ACHN (cell line): Measurements from ENCODE around the gene ZBTB6.
"Not testable (repeated sequence)": the region's sequence is repeated elsewhere in the genome, so short reads cannot be mapped to it uniquely, and the experiment has no call there.

ENCODE experiments used
- DNase-seq: peaks from one replicate; pipeline ENCODE4 v3.0.0-alpha.2; 2015
- in situ Hi-C: cut with HindIII; loops from 2 replicates; pipeline ENCODE4 v1.10.0; 2017; ENCODE audit warnings: low sequenced_read_pairs, low pct_ligation_motif_present, low pct_unique_long_range_greater_than_20kb

The ZBTB6 gene

DNA sequence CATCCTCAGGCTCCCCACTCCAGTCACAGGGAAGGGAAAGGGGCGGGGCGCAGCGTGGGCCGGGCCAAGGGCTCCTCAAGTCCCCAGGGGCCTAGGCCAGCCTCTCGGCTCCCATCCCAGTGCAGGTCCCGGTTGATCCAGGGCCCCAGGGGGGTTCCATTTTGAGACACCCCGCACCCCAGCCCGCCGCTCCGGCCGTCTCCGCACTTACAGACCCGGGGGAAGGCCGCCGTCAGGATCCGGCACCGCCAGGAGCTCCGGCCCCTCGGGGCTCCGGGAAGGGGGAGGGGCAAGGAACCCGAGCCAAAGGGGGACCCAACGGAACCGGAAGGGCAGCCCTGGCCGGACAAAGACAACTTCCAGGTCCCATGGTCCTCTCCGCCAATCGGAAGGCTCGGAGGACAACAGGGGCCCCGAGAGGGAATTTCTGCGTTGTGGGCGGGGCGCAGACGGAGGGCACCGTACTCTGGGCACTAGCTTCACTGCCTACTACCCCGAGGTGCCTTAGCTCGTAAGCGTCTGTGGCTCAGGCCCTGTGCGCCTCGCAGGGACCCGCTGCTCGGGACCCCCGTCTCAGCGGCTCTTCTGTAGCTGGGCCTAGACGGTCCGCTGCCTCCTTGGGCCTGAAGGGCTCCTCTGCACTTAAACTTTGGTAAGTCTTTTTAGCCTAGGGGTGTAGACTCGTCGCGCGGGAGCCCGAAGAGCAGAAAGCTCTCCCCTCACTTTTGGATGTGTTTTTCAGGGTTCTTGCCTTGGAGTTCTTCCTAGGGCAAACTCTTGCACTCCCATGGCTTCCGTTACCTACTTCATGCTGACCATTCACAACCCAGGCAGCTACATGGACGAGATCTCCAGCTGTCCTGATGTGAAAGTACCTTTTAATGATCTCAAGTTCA lies 18.4 kb upstream of the ZBTB6 start, which contains the start of gene ZBTB26:
ZBTB26 (minus strand) TSS at position 287 of the 896 bp plus-strand sequence. CDS start 11,578 bp downstream, outside the sequence.
- DNase-seq: peak; percentile 93
- in situ Hi-C loops: no loop called here

DNA sequence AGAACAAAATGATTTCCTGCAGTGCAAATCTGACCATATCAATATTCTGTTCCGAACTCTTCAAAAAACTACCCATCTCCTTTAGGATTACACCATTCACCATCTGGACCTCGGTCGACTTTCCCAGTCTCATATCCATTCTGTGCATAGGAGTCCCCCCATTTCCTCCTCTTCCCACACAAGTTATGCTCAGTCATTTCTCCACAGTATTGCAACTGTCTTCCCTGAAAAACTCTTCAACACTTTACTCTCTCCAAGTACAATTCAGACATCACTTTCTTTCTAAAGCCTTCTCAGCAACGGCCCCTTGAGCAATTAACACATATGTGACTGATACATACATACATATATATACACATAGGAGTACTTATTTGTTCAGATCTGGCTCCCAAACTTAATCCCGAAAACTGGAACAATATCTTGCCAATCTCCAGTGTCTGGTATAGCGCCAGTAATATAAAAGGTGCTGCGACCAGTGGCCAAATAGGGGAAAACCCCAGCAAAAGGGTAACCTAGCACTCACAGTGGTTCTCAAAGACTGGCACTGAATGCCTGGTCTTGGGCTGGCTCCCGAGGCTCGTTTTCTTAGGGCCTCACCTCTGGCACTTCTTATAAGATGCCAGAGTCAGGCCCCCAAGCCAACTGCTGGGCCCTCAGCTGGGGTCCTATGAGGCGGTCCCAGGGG lies 17.6 kb upstream of the ZBTB6 start:
- in situ Hi-C loops: no loop called here

DNA sequence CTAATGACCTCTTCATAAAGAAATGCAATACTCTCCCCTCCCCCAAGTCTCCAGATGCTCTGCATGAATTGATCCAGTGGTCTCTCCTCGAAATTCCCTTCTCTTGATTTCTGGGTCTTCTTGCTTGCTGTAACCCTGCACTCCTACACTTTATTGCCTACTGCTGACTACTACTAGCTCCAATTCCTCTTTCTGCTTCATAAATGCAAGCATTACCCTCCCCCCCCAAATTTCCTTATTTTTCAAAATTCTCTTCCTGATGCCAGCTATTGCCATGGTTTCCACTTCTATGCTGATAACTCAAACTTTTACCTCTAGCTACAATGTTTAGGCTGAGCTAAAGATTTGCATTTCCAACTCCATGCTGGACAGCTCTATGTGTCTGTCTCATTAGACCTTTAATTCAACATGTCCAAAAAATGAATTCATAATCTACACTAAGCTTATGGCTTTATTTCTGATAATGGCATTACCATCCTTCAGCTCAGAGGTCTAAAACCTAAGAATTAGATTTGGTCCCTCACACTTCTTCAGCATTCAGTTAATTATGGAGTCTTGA lies 16.8 kb upstream of the ZBTB6 start:
- in situ Hi-C loops: no loop called here
- no peak for DNase-seq

More for the DNA sequence above, 17.6 kb upstream of the ZBTB6 start:
- no peak for DNase-seq

DNA sequence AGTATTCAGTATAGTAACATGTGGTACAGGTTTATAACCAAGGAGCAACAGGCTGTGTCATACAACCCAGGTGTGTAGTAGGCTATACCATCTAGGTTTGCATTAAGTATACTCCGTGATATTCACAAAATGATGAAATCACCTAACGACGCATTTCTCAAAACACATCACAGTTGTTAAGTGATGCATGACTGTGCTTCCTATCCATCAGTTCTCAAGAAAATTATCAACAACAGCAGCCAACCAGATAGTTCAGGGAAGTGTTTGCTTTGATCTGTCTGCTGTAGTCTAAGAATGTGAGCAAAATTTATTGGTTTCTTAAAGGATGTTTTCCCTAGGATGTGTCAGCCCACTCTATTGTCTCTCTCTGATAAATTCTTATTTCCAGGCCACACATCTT lies 10.8 kb upstream of the ZBTB6 start:
- no peak for DNase-seq
- in situ Hi-C loops: no loop called here

DNA sequence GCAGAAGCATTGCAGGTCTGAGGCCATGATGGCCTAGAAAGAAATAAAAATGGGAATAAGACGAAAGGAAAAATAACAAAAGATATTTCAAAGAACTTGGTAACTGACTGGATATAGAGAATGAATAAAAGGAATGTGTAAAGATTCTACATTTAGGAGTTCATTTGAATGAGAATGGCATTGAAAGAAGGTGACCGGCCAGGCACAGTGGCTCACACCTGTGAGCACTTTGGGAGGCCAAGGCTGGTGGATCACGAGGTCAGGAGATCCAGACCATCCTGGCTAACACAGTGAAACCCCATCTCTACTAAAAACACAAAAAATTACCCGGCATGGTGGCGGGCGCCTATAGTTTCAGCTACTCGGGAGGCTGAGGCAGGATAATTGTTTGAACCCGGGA lies 9.6 kb upstream of the ZBTB6 start:
- DNase-seq: no peak
- in situ Hi-C loops: no loop called here

DNA sequence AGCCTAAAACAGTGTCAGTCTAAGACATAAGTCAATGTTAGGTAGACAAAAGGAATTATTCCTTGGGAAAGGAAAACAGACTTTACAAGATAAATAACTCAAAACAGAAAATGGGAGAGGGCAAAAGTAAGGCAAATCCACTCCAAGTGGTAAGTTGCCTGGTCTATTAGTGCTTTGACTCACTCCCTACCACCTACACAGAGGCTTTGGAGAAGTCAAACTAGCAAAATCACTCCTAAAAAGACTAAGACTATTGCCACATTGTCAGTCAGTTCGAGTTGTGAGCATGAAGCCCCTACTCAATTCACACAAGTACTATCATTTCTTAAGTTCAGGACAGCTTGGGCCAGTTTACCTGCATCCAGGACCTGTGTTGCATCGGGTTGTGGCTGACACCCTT lies 5.2 kb upstream of the ZBTB6 start:
- no peak for DNase-seq
- in situ Hi-C loops: no loop called here

DNA sequence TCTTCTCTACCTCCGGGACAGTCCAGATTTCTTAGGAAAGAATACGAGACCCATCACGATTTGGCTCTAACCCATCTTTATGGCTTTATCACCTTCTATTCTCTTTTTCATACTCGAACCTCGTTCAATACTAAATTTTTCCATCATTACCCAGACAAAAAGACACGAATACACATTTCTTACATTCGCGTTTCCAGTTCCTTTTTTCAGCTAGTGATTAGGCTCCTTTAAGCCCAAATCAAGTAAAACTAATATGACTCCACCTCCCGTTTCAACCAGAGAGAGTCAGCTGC lies 506 bp downstream of the ZBTB6 start:
- DNase-seq: no peak
- in situ Hi-C loops: no loop called here

DNA sequence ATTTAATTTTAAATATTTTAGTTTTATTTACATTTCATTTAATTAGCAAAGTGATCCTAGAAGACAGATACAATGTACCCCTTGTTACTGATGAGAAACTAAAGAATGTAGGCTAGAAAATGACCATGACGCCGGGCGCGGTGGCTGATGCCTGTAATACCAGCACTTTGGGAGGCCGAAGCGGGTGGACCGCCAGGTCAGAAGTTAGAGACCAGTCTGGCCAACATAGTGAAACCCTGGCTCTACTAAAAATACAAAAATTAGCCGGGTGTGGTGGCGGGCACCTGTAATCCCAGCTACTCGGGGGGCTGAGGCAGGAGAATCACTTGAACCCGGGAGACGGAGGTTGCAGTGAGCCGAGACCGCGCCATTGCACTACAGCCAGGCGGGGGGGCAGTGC lies 7.0 kb downstream of the ZBTB6 start:
- DNase-seq, in situ Hi-C loops: not testable (repeated sequence)

DNA sequence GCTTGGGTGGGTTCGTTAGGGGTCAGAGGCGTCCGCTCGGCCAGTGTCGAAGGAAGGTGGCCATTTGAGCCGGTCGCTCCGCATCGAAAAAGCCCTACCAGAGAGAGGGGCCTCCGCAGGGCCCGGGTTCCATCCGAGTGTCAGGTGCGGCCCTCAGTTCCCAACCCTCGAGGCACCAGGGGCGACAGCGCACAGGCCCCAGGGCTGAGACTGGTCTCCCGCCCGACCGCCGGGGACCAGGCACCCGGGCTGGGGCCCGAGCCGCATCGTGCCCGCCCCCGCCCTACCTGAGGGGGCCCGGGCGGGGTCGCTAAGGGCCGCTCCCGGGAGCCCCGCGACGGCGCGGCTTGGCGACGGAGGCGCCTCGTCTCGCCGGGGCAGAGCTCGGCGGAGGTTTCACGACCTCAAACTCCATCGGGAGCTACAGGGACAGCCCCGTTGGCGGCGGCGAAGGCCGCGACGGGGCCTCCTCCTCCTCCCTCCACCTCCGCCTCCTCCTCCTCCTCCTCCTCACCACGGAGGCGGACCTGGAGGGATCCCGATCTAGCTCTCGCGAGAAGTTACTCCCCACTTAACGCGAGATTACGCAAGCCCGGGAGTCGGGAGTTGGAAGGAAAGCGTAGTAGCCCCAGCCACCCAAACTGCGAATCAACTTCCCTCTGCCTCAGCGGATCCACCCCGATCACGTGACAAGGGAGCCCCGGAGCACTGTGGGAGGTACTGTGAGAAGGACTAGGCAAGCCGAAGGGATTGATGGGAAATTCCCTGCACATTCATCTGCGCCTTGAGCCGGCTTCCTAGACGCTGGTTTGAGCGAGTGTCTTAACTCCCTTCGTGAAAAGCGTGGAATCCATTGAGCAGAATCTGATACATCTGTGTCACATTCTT lies 8.1 kb downstream of the ZBTB6 start, which contains the start of gene RC3H2:
RC3H2 (minus strand) TSS at position 537 of the 888 bp plus-strand sequence. CDS start 7,850 bp downstream, outside the sequence.
- in situ Hi-C loops: no loop called here
- DNase-seq: peak; percentile 99

DNA sequence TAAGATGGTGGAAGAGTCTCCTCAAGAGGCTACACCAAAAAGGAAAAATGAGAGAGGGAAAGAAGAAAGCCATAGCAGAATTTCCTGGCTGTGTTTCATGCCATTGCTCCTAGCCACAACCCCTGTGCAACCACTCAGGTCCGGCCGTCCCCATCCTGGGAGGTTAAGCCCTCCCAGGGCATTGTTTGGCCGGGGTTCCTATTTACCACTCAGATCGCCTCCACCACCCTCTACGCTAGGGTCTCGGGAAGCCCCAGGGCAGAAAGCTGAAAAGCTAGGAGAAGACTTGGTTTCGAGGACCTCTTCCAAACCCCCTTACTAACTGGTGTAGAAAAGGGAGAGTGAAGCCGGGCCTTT lies 8.7 kb downstream of the ZBTB6 start:
- DNase-seq: peak; percentile 58
- in situ Hi-C loops: no loop called here

DNA sequence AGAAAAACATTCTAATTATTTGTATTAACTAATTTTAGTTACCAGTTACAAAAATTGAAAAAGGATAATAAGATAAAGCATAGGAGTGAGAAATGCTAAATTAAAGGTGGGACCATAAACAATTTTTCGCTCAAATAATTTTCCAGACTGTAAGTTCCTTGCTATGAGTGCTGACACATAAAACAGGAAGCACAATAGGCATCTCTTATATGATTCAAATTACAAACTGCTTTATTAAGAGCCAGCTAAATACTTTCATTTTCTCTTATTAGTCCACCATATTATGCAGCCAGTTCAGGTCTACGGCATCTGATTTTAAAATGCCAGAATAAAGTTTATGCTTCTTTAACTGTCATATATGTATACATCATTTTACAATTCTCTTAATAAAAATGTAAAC lies 12.3 kb downstream of the ZBTB6 start:
- in situ Hi-C loops: no loop called here
- no peak for DNase-seq

DNA sequence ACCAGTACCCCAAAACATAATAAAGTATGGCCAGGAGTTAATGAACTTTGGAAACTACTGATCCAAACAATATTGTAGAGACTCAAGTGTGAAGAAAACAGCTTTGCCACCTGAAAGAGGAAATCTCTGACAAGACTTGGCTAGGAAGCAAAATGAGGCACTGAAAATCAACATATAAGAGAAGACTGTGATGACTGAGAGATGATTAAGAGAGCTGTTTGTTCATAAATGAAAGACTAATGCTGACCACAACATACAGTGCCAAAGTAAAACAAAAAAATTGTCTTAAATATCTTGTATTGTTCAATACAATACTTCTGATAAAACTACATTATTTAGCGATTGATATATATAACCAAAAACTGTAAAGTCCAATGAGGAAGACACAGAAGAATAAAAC lies 15.2 kb downstream of the ZBTB6 start:
- DNase-seq: no peak
- in situ Hi-C loops: no loop called here

DNA sequence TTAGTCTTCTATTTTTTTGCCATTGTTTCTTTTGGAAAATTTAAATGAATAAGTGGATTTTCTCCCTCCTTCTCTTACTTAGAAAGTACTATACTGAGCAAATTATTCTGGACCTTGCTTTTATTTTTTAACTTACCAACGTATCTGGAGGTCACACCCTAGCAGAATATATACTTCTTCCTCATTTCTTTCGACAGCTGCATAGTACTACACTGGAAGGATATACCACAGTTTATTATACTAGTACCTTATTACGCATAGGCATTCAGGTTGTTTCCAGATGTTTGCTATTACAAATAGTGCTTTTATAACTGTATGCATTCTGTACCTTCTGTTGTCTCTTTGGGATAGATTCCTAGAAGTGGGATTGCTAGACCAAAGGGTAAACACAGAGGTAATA lies 24.6 kb downstream of the ZBTB6 start:
- DNase-seq: no peak
- in situ Hi-C loops: no loop called here

DNA sequence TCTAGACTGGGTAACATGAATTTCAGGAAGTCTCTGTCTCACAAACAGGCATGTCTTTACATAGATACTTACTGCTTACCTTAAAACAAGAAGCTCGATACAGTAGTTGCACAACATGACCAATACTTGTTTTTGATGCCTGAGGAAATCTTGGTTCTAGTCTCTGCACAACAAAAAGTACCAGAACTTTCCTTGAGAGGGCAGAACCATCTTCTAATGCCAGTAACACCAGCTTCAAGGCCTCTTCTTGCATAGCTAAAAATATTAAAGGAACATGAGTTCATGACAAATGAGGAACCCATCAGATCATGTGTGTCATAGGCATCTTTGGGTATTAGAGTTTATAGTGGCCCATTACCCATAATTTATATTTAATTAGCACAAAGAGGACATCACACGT lies 30.0 kb downstream of the ZBTB6 start:
- DNase-seq: no peak
- in situ Hi-C loops: no loop called here

DNA sequence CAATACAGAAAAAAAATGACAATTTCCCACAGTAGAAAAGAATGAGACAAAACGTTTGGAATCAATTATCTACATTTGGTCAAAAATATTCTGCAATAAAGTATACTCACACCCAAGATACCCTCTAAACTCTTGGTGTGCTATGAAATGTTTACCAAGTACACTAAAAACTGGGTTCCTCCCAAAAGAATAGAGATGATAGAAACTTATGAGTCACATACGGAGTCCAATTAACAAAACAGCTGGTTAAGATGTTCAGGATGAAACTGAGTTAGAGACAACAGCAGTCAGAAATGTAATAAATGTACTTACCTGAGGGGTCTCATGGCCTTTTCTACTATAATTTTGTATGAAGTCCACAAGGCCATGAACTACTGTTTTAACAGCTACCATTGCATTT lies 33.7 kb downstream of the ZBTB6 start:
- in situ Hi-C loops: no loop called here
- no peak for DNase-seq

DNA sequence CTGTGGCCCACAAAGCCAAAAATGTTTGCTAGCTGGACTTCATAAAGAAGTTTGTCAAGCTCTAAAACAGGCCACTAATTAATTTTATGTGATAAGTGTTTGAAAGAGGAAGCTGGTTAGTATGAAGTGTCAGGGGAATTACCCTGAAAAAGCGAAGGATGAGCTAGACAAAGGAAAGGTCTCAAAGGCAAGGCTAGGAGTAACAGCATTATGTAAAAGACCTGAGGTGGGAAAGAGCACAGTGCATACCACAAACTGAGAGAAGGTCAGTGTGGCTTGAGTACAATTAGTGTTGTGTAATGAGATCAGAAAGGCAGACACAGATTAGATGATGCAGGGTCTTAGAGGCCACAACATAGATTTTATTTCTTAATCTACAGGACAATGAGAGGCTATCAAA lies 37.6 kb downstream of the ZBTB6 start:
- in situ Hi-C loops: no loop called here
- DNase-seq: no peak

DNA sequence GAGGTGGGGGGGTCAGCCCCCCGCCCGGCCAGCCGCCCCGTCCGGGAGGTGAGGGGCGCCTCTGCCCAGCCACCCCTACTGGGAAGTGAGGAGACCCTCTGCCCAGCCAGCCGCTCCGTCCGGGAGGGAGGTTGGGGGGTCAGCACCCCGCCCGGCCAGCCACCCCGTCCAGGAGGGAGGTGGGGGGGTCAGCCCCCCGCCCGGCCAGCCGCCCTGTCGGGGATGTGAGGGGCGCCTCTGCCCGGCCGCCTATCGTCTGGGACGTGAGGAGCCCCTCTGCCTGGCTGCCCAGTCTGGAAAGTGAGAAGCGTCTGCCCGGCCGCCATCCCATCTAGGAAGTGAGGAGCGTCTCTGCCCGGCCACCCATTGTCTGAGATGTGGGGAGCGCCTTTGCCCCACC lies 45.8 kb downstream of the ZBTB6 start:
- DNase-seq, in situ Hi-C loops: not testable (repeated sequence)

DNA sequence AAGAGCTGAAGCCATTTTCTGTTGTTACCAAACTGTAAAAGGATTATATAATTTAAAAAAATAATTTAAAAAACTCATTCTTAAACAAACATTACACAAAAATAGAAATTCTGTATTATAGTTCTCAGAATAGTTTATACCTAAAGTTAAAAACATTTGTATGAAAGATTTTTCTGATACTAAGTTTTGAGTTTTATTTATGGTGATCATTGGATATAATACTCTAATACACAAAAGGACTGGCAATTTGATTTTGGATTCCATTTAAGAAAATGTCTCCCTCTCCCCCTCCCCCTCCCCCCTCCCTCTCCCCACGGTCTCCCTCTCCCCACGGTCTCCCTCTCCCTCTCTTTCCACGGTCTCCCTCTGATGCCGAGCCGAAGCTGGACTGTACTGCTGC lies 47.0 kb downstream of the ZBTB6 start:
- in situ Hi-C loops: no loop called here

DNA sequence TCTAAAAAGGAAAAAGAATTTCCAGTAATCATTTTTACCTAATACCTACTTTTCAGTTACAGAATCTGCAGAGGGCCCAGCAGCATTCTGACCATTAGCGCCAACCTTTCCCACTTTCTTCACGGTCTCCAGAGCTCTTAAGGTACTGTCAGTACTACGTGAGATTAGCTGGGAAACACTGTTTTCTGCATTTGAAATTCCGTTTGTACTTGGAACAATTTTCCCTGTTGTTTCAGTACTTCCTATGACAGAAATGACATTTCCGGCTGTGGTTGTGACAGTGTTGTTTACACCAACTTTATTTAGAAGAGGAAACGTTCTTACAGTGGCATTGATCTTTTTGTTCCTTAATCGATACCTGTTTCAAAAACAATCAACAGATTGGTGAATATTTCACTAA lies 47.8 kb downstream of the ZBTB6 start:
- in situ Hi-C loops: no loop called here
- no peak for DNase-seq

More for the DNA sequence above, 47.0 kb downstream of the ZBTB6 start:
- no peak for DNase-seq
